ENCODE results near the gene NSMCE1.

NSMCE1 gene

GRCh38 chr16:27228621-27229501, 39.7 kb downstream of the NSMCE1 start:
- DNase-seq, result no peak

GRCh38 chr16:27228045-27228444, 40.5 kb downstream of the NSMCE1 start:
- no peak for DNase-seq

- no peak for DNase-seq
Observed at GRCh38 chr16:27226976-27227705, 41.4 kb downstream of the NSMCE1 start.

- DNase-seq, result no peak
Observed at GRCh38 chr16:27226476-27226875, 42.1 kb downstream of the NSMCE1 start.

GRCh38 chr16:27225536-27226360, 42.8 kb downstream of the NSMCE1 start:
- DNase-seq, result no peak

- no peak for DNase-seq
Observed at GRCh38 chr16:27224741-27225300, 43.8 kb downstream of the NSMCE1 start.

GRCh38 chr16:27224271-27224737, 44.3 kb downstream of the NSMCE1 start:
- no peak for DNase-seq

- DNase-seq, result no peak
Observed at GRCh38 chr16:27223701-27224100, 44.9 kb downstream of the NSMCE1 start.

GRCh38 chr16:27223226-27223610, 45.4 kb downstream of the NSMCE1 start:
- DNase-seq, result no peak

- no peak for DNase-seq
Observed at GRCh38 chr16:27222249-27223225, 46.0 kb downstream of the NSMCE1 start.

- DNase-seq, result no peak
Observed at GRCh38 chr16:27221576-27222248, 46.9 kb downstream of the NSMCE1 start.

GRCh38 chr16:27220991-27221390, 47.6 kb downstream of the NSMCE1 start:
- DNase-seq, result no peak

- DNase-seq, result no peak
Observed at GRCh38 chr16:27220527-27220926, 48.0 kb downstream of the NSMCE1 start.

GRCh38 chr16:27220120-27220519, 48.5 kb downstream of the NSMCE1 start:
- DNase-seq, result no peak

- DNase-seq, result no peak
Observed at GRCh38 chr16:27219161-27219560, 49.4 kb downstream of the NSMCE1 start.

- no peak for DNase-seq
Observed at GRCh38 chr16:27218756-27219155, 49.8 kb downstream of the NSMCE1 start.

- no peak for DNase-seq
Observed at GRCh38 chr16:27217256-27217655, 51.3 kb downstream of the NSMCE1 start.

- no peak for DNase-seq
Observed at GRCh38 chr16:27216297-27216885, 52.2 kb downstream of the NSMCE1 start.

- DNase-seq, result no peak
Observed at GRCh38 chr16:27215660-27216059, 52.9 kb downstream of the NSMCE1 start.

All from CD4-positive, alpha-beta T cell treated with Interleukin-4 for 4 hours (primary cell).